ENCODE results near the gene AK8. TPM values are rescaled to one million over a fixed set of nuclear protein-coding genes. Genes with fewer than 3 reads are reported as not detected.

AK8 gene
- total and polyA plus RNA-seq, 2 of the 4 experiments (the other 2 are of a cell fraction) = under 0.01 to 0.09 TPM

- Histone ChIP-seq H3K56ac (ENCODE audit: extremely low read depth, insufficient read depth, low read length) (no peak overlapping the region), H3K27me3 (ENCODE audit: control insufficient read depth, insufficient read depth, low read length) (peaks cover 29% of the 10 kb centered on the region), H3K23ac (ENCODE audit: low read depth, low read length) (no peak overlapping the region), H2AK5ac (ENCODE audit: low read depth, low read length) (no peak overlapping the region), H3K9me1 (ENCODE audit: insufficient read depth, low read length) (no peaks in the 10 kb centered on the region), H3K4me3 (ENCODE audit: insufficient read depth, low read depth, low read length) (no peak overlapping the region), H3K9me3 (ENCODE audit: control insufficient read depth, insufficient read depth, low read length) (no peaks in the 10 kb centered on the region), H4K8ac (ENCODE audit: low read depth in 2 of 2, low read length in 2 of 2) (no peak overlapping the region), H4K91ac (ENCODE audit: insufficient read depth, low read depth, low read length) (no peak overlapping the region), H3K4ac (ENCODE audit: low read depth, low read length) (no peak overlapping the region), H2AK9ac (replicated peaks; ENCODE audit: low read depth, low read length, poor library complexity) (no peak overlapping the region), H3K18ac (ENCODE audit: low read depth, low read length) (no peak overlapping the region), H3K27ac (ENCODE audit: insufficient read depth, low read length) (no peak overlapping the region), H4K5ac (ENCODE audit: low read depth, low read length) (no peak overlapping the region), H3K14ac (replicated peaks; ENCODE audit: low read depth, low read length) (no peak overlapping the region), H3K36me3 (ENCODE audit: control insufficient read depth, insufficient read depth, low read length) (no peaks in the 10 kb centered on the region), H2BK15ac (ENCODE audit: low read depth, low read length) (no peak overlapping the region), H3K9ac (ENCODE audit: low read depth, low read length) (no peak overlapping the region), H2AFZ (replicated peaks; ENCODE audit: low read length, poor library complexity) (no peak overlapping the region), H2BK120ac (ENCODE audit: low read depth, low read length) (no peak overlapping the region), H3K4me2 (ENCODE audit: low read depth, low read length) (no peak overlapping the region), H4K20me1 (ENCODE audit: insufficient read depth, low read length) (no peaks in the 10 kb centered on the region), H3K4me1 (ENCODE audit: control insufficient read depth, insufficient read depth, low read length) (no peaks in the 10 kb centered on the region), H2BK20ac (ENCODE audit: low read depth, low read length) (no peak overlapping the region), H3K79me1 (ENCODE audit: low read depth in 1 of 2, low read length in 2 of 2) (no peaks in the 10 kb centered on the region), H2BK5ac (ENCODE audit: low read depth, low read length, poor library complexity, severe bottlenecking) (no peak overlapping the region)
- no TSS peak for BruUV-seq (replicated peaks)
- POLR2A ChIA-PET (ENCODE audit: unreplicated experiment) = no interaction called here
- DNase-seq (no peak), ATAC-seq (ENCODE audit: low read depth) (no peak)
- intact Hi-C loops (cut with micrococcal nuclease) (no loop called here), dilution Hi-C loops (cut with HindIII; ENCODE audit: low sequenced_read_pairs, unreplicated experiment) (no loop called here), in situ Hi-C loops (cut with MboI; ENCODE audit: low sequenced_read_pairs) (no loop called here)
- 40% methylated on average over 1 of the region's 5 CpGs; no CpG with 5 or more reads in 1 of the 2 experiments for WGBS, 2 experiments (ENCODE audit: extremely low coverage in 2 of 2, insufficient read length in 1 of 2)
- CTCF ChIA-PET = no interaction called here
- TF ChIP-seq SMC3 (IDR thresholded peaks at IDR 0.05; ENCODE audit: low read depth, low read length) = no peak
- no peak for TF ChIP-seq NFE2L2 (IDR thresholded peaks at IDR 0.05; ENCODE audit: low read depth, low read length)
- no peak for TF ChIP-seq CTCF (conservative IDR thresholded peaks at IDR 0.05; ENCODE audit: low read depth, low read length)
- no peak for TF ChIP-seq FOS (IDR thresholded peaks at IDR 0.05; ENCODE audit: low read depth, low read length)
- TF ChIP-seq POLR2A (IDR thresholded peaks at IDR 0.05; ENCODE audit: low read depth, low read length) = no peak
- no peak for TF ChIP-seq MAZ (IDR thresholded peaks at IDR 0.05; ENCODE audit: borderline replicate concordance, low read depth, low read length)
- no peak for TF ChIP-seq MXI1 (IDR thresholded peaks at IDR 0.05; ENCODE audit: borderline replicate concordance, low read depth, low read length)
- no peak for TF ChIP-seq CHD1 (IDR thresholded peaks at IDR 0.05; ENCODE audit: low read depth, low read length)
- no peak for TF ChIP-seq USF2 (IDR thresholded peaks at IDR 0.05; ENCODE audit: low read depth, low read length)
- TF ChIP-seq RAD21 (IDR thresholded peaks at IDR 0.05; ENCODE audit: low read length) = no peak
- TF ChIP-seq, protein P1, sequence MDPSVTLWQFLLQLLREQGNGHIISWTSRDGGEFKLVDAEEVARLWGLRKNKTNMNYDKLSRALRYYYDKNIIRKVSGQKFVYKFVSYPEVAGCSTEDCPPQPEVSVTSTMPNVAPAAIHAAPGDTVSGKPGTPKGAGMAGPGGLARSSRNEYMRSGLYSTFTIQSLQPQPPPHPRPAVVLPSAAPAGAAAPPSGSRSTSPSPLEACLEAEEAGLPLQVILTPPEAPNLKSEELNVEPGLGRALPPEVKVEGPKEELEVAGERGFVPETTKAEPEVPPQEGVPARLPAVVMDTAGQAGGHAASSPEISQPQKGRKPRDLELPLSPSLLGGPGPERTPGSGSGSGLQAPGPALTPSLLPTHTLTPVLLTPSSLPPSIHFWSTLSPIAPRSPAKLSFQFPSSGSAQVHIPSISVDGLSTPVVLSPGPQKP (IDR thresholded peaks at IDR 0.05; ENCODE audit: borderline replicate concordance, low read depth, low read length) = no peak
- TF ChIP-seq CEBPB (IDR thresholded peaks at IDR 0.05; ENCODE audit: low read depth, low read length) = no peak
- TF ChIP-seq RFX5 (IDR thresholded peaks at IDR 0.05; ENCODE audit: low read depth, low read length) = no peak
These were observed 86.3 kb downstream of the AK8 start for GRCh38 chr9:132791699-132792240.

All from IMR-90 (cell line).